Suprapubic skin (tissue), 4 donors: Measurements from ENCODE around the gene GNPTAB. TPM values are rescaled to one million over a fixed set of nuclear protein-coding genes. Genes with fewer than 3 reads are reported as not detected.

ENCODE experiments used
- DNase-seq, 2 donors: peaks; one replicate each; pipeline ENCODE4 v3.0.0-alpha.2; 2019; ENCODE audit warnings: low spot score in 2 of 2
- H3K27ac ChIP-seq: fragments of 200-600 bp; sonication (generic); one replicate; pipeline ENCODE4 v1.5.1; 2019
- H3K27me3 ChIP-seq: fragments of 200-600 bp; sonication (generic); one replicate; pipeline ENCODE4 v1.5.1; 2019
- H3K36me3 ChIP-seq: fragments of 200-600 bp; sonication (generic); one replicate; pipeline ENCODE4 v1.5.1; 2019
- H3K4me1 ChIP-seq: fragments of 200-600 bp; sonication (generic); one replicate; pipeline ENCODE4 v1.5.1; 2019
- H3K4me3 ChIP-seq: fragments of 200-600 bp; sonication (generic); one replicate; pipeline ENCODE4 v1.5.1; 2019; ENCODE audit warnings: mild to moderate bottlenecking
- H3K9me3 ChIP-seq: fragments of 200-600 bp; sonication (generic); one replicate; pipeline ENCODE4 v1.5.1; 2019
- EP300 ChIP-seq: sonication (generic); formaldehyde crosslinking; IDR thresholded peaks from one replicate; pipeline ENCODE4 v1.6.1; 2017; ENCODE audit warnings: antibody characterized with exemption
- POLR2A ChIP-seq, 2 donors: fragments of 450-650 bp; IDR thresholded peaks; one replicate each; pipeline ENCODE4 v1.6.1; 2017; ENCODE audit warnings: antibody characterized with exemption in 2 of 2, mild to moderate bottlenecking in 2 of 2, moderate library complexity in 2 of 2
- POLR2AphosphoS5 ChIP-seq, 3 donors: sonication (generic); formaldehyde crosslinking; IDR thresholded peaks; one replicate each; pipeline ENCODE4 v1.6.1; 2017; ENCODE audit warnings: antibody characterized with exemption in 3 of 3
- WGBS: methylation state at CpG from one replicate; pipeline ENCODE4 v1.1.5; 2018; 5-methylcytosine and 5-hydroxymethylcytosine counted together
- total RNA-seq, 4 donors: library from RNA; depleted of rRNA; stranded (reverse); fragments of >200 nt; gene quantifications; one replicate each; pipeline ENCODE4 v1.1.0, GENCODE V29; 2016
- TF ChIP-seq, protein P1 (sequence below), 2 donors: fragments of 200-600 bp in 1 of 2; fragments of 450-650 bp in 1 of 2; sonication (generic) in 1 of 2; IDR thresholded peaks; one replicate each; pipeline ENCODE4 v1.5.1; 2016 to 2019; ENCODE audit warnings: antibody characterized with exemption in 2 of 2, mild to moderate bottlenecking in 1 of 2, moderate library complexity in 1 of 2

Gene GNPTAB
- total RNA-seq, 4 donors from 2014 or later = 25.0 to 68.2 (median 45.8) TPM

GRCh38 chr12:101773650-101774162 lies 57.1 kb downstream of the GNPTAB start:
- DNase-seq = peak in 1 of 2 donors; percentile 73
- 51% methylated on average over 2 of the region's 2 CpGs for WGBS
- Histone ChIP-seq H3K27ac (no peak overlapping the region), H3K27me3 (no peaks in the 10 kb centered on the region), H3K4me1 (no peaks in the 10 kb centered on the region), H3K36me3 (peaks cover 31% of the 10 kb centered on the region), H3K4me3 (no peak overlapping the region), H3K9me3 (no peaks in the 10 kb centered on the region)
- TF ChIP-seq, protein P1, sequence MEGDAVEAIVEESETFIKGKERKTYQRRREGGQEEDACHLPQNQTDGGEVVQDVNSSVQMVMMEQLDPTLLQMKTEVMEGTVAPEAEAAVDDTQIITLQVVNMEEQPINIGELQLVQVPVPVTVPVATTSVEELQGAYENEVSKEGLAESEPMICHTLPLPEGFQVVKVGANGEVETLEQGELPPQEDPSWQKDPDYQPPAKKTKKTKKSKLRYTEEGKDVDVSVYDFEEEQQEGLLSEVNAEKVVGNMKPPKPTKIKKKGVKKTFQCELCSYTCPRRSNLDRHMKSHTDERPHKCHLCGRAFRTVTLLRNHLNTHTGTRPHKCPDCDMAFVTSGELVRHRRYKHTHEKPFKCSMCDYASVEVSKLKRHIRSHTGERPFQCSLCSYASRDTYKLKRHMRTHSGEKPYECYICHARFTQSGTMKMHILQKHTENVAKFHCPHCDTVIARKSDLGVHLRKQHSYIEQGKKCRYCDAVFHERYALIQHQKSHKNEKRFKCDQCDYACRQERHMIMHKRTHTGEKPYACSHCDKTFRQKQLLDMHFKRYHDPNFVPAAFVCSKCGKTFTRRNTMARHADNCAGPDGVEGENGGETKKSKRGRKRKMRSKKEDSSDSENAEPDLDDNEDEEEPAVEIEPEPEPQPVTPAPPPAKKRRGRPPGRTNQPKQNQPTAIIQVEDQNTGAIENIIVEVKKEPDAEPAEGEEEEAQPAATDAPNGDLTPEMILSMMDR (IDR thresholded peaks at IDR 0.05) = peak; percentile 88 to 91
- TF ChIP-seq POLR2A (IDR thresholded peaks at IDR 0.05) = no peak

DNA sequence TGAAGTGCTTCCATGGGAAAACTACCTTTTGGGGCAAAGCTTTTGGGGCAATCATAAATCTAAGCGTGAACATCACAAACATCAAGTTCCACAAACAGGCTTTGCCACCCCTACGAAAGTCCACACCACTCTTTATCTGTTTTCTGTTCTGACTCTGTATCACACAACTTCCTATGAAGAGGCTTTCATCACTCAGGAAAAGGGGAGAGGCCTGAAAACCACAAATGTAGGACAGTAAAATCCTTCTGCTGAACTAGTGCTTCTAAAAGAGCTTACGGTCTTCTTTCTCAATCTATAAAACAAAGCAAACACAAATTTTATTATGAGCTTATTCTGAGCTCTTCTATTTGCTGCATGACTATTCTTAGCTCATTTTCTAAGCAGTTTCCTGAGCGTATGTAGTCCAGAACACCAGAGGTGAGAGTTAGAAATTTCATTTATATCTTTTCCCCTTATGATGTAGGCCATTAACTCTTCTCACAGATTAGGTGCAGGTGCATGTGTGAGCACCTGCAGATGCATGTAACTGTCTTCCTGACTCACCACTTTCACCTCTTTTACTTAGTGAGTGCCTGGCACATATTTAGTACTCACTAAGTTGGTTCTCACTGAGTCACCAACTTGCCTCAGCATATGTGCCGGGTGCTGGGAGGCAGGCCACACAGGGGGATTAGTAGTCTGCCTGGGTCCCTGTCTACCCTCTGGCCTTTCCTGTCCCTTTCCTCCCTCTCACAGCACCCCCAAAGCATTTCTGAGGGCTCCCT lies 58.6 kb downstream of the GNPTAB start:
- H3K36me3 ChIP-seq = peaks cover 45% of the 10 kb centered on the region
- no peak overlapping the region for H3K27ac ChIP-seq
- no peaks in the 10 kb centered on the region for H3K27me3 ChIP-seq
- H3K9me3 ChIP-seq = no peaks in the 10 kb centered on the region
- H3K4me3 ChIP-seq = no peak overlapping the region
- DNase-seq = no peak
- no peaks in the 10 kb centered on the region for H3K4me1 ChIP-seq
- WGBS = 81% methylated on average over 5 of the region's 5 CpGs
- TF ChIP-seq POLR2AphosphoS5 (IDR thresholded peaks at IDR 0.05) (no peak), EP300 (no peak)
- TF ChIP-seq, protein P1 (IDR thresholded peaks at IDR 0.05) = no peak

GRCh38 chr12:101769865-101770264 lies 60.9 kb downstream of the GNPTAB start:
- DNase-seq = no peak
- Histone ChIP-seq H3K27ac (no peak overlapping the region), H3K9me3 (no peaks in the 10 kb centered on the region), H3K4me3 (no peak overlapping the region), H3K4me1 (peaks cover 5% of the 10 kb centered on the region), H3K27me3 (no peaks in the 10 kb centered on the region), H3K36me3 (peaks cover 47% of the 10 kb centered on the region)
- 89% methylated on average over 5 of the region's 5 CpGs for WGBS
- no peak for TF ChIP-seq POLR2AphosphoS5 (IDR thresholded peaks at IDR 0.05)
- TF ChIP-seq, protein P1 (IDR thresholded peaks at IDR 0.05) = no peak
- TF ChIP-seq EP300 = no peak
- TF ChIP-seq POLR2A (IDR thresholded peaks at IDR 0.05) = no peak

- Histone ChIP-seq H3K27ac (no peak overlapping the region), H3K9me3 (no peaks in the 10 kb centered on the region), H3K4me1 (peaks cover 16% of the 10 kb centered on the region), H3K4me3 (no peak overlapping the region), H3K36me3 (peaks cover 47% of the 10 kb centered on the region), H3K27me3 (no peaks in the 10 kb centered on the region)
- no peak for DNase-seq
- 92% methylated on average over 2 of the region's 2 CpGs for WGBS
- TF ChIP-seq POLR2A (IDR thresholded peaks at IDR 0.05) = no peak
- TF ChIP-seq, protein P1 (IDR thresholded peaks at IDR 0.05) = no peak
- no peak for TF ChIP-seq EP300
Measured at GRCh38 chr12:101768781-101769180, 62.0 kb downstream of the GNPTAB start.

GRCh38 chr12:101767537-101767936 lies 63.2 kb downstream of the GNPTAB start:
- peaks cover 24% of the 10 kb centered on the region for H3K4me1 ChIP-seq
- no peak overlapping the region for H3K4me3 ChIP-seq
- no peak overlapping the region for H3K27ac ChIP-seq
- no peak for DNase-seq
- no peak for TF ChIP-seq EP300
- TF ChIP-seq, protein P1 (IDR thresholded peaks at IDR 0.05) = no peak
- TF ChIP-seq POLR2AphosphoS5 (IDR thresholded peaks at IDR 0.05) = no peak
- no peak for TF ChIP-seq POLR2A (IDR thresholded peaks at IDR 0.05)
- no peaks in the 10 kb centered on the region for H3K27me3 ChIP-seq
- no peaks in the 10 kb centered on the region for H3K9me3 ChIP-seq
- peaks cover 47% of the 10 kb centered on the region for H3K36me3 ChIP-seq
- 88% methylated on average over 1 of the region's 1 CpG for WGBS
